ENCODE data around the gene TRAP1. TPM values are rescaled to one million over a fixed set of nuclear protein-coding genes. Genes with fewer than 3 reads are reported as not detected.

The TRAP1 gene
- total RNA-seq, 2 experiments from 2014 or later: 68.0 to 75.9 TPM

- Histone ChIP-seq H3K4me1 (ENCODE audit: insufficient read depth, low read length) (no peaks in the 10 kb centered on the region), H3K27me3 (ENCODE audit: control insufficient read depth in 1 of 2, insufficient read depth in 2 of 2, low read length in 2 of 2) (no peaks in the 10 kb centered on the region), H3K9me3 (ENCODE audit: control insufficient read depth in 1 of 2, insufficient read depth in 1 of 2, low read length in 2 of 2) (no peaks in the 10 kb centered on the region), H3K4me3 (ENCODE audit: low read length) (no peak overlapping the region), H3K27ac (ENCODE audit: low read depth in 1 of 2, low read length in 2 of 2) (no peak overlapping the region), H3K36me3 (ENCODE audit: insufficient read depth, low read length) (peaks cover 27% of the 10 kb centered on the region)
- no peak for DNase-seq
- Mint-ChIP-seq H3K4me1 (ENCODE audit: low read depth) (no peaks in the 10 kb centered on the region), H3K4me3 (no peak overlapping the region), H3K9me3 (no peaks in the 10 kb centered on the region), H3K27ac (no peak overlapping the region), H3K36me3 (ENCODE audit: low read depth) (peaks cover 29% of the 10 kb centered on the region), H3K27me3 (no peaks in the 10 kb centered on the region)
- TF ChIP-seq CTCF (IDR thresholded peaks at IDR 0.05): no peak
- ATAC-seq (ENCODE audit: poor library complexity): no peak
- CTCF ChIA-PET: no interaction called here
- intact Hi-C loops (cut with DNase I, micrococcal nuclease): no loop called here
- POLR2A ChIA-PET: no interaction called here
These were observed 8.0 kb upstream of the TRAP1 start for GRCh38 chr16:3725276-3725675.

- Histone ChIP-seq H3K27ac (ENCODE audit: low read depth in 1 of 2, low read length in 2 of 2) (no peak overlapping the region), H3K27me3 (ENCODE audit: control insufficient read depth in 1 of 2, insufficient read depth in 2 of 2, low read length in 2 of 2) (no peaks in the 10 kb centered on the region), H3K4me1 (ENCODE audit: insufficient read depth, low read length) (peaks cover 9% of the 10 kb centered on the region), H3K4me3 (ENCODE audit: low read length) (no peak overlapping the region), H3K36me3 (ENCODE audit: insufficient read depth, low read length) (peaks cover under 1% of the 10 kb centered on the region), H3K9me3 (ENCODE audit: control insufficient read depth in 1 of 2, insufficient read depth in 1 of 2, low read length in 2 of 2) (no peaks in the 10 kb centered on the region)
- intact Hi-C loops (cut with DNase I, micrococcal nuclease): no loop called here
- DNase-seq (no peak), ATAC-seq (ENCODE audit: poor library complexity) (no peak)
- CTCF ChIA-PET: no interaction called here
- no peaks in the 10 kb centered on the region for H3K9me3 Mint-ChIP-seq
- no peak overlapping the region for H3K27ac Mint-ChIP-seq
- H3K4me1 Mint-ChIP-seq (ENCODE audit: low read depth): peaks cover 7% of the 10 kb centered on the region
- no peak for TF ChIP-seq CTCF (IDR thresholded peaks at IDR 0.05)
- H3K4me3 Mint-ChIP-seq: no peak overlapping the region
- POLR2A ChIA-PET: no interaction called here
- peaks cover 7% of the 10 kb centered on the region for H3K36me3 Mint-ChIP-seq (ENCODE audit: low read depth)
- H3K27me3 Mint-ChIP-seq: no peaks in the 10 kb centered on the region
These were observed 5.2 kb upstream of the TRAP1 start for GRCh38 chr16:3722508-3722907.

- Mint-ChIP-seq H3K36me3 (ENCODE audit: low read depth) (peaks cover 10% of the 10 kb centered on the region), H3K27me3 (no peaks in the 10 kb centered on the region), H3K4me3 (no peak overlapping the region), H3K4me1 (ENCODE audit: low read depth) (peaks cover 16% of the 10 kb centered on the region), H3K9me3 (no peaks in the 10 kb centered on the region), H3K27ac (no peak overlapping the region)
- ChIA-PET POLR2A (interaction anchor here (0.8 kb wide), 1 partner anchor 21 kb away, joined by 3 read pairs; no protein-coding TSS in a partner anchor), CTCF (no interaction called here)
- ATAC-seq (ENCODE audit: poor library complexity) (no peak), DNase-seq (no peak)
- Histone ChIP-seq H3K4me3 (ENCODE audit: low read length) (no peak overlapping the region), H3K27me3 (ENCODE audit: control insufficient read depth in 1 of 2, insufficient read depth in 2 of 2, low read length in 2 of 2) (no peaks in the 10 kb centered on the region), H3K4me1 (ENCODE audit: insufficient read depth, low read length) (peaks cover 22% of the 10 kb centered on the region), H3K36me3 (ENCODE audit: insufficient read depth, low read length) (no peaks in the 10 kb centered on the region), H3K9me3 (ENCODE audit: control insufficient read depth in 1 of 2, insufficient read depth in 1 of 2, low read length in 2 of 2) (no peaks in the 10 kb centered on the region), H3K27ac (ENCODE audit: low read depth in 1 of 2, low read length in 2 of 2) (no peak overlapping the region)
- TF ChIP-seq CTCF (IDR thresholded peaks at IDR 0.05): no peak
- intact Hi-C loops (cut with DNase I, micrococcal nuclease): no loop called here
These were observed 3.1 kb upstream of the TRAP1 start for GRCh38 chr16:3720418-3720817.

Measured in CD4-positive, alpha-beta T cell (primary cell).